BE2C (cell line): ENCODE data around the gene FIBCD1.

Experiments used
- DNase-seq: peaks from one replicate; pipeline ENCODE4 v3.0.0-alpha.2; 2020
- H3K27me3 ChIP-seq: fragments of 250-450 bp; sonication (Bioruptor Pico); 2 replicates; pipeline ENCODE4 v1.5.1; 2020; ENCODE audit warnings: mild to moderate bottlenecking
- H3K36me3 ChIP-seq: fragments of 250-450 bp; sonication (Bioruptor Pico); 2 replicates; pipeline ENCODE4 v1.5.1; 2020; ENCODE audit warnings: mild to moderate bottlenecking
- H3K4me1 ChIP-seq: fragments of 250-450 bp; sonication (Bioruptor Pico); 2 replicates; pipeline ENCODE4 v1.5.1; 2020
- H3K4me3 ChIP-seq: 2 replicates; pipeline ENCODE4 v1.5.1; 2011; ENCODE audit warnings: low read depth, low read length
- H3K9me3 ChIP-seq: fragments of 250-450 bp; sonication (Bioruptor Pico); 2 replicates; pipeline ENCODE4 v1.5.1; 2020
- CTCF ChIP-seq: IDR thresholded peaks from 2 replicates; pipeline ENCODE4 v1.5.1; 2012; ENCODE audit warnings: mild to moderate bottlenecking, low read depth, low read length

The FIBCD1 gene

GRCh38 chr9:130944510-130945058 is 5.5 kb upstream of the FIBCD1 start:
- Histone ChIP-seq H3K9me3 (no peaks in the 10 kb centered on the region), H3K4me3 (no peak overlapping the region), H3K36me3 (no peaks in the 10 kb centered on the region), H3K4me1 (no peaks in the 10 kb centered on the region), H3K27me3 (peaks cover 34% of the 10 kb centered on the region)
- DNase-seq = no peak
- TF ChIP-seq CTCF = no peak

- H3K4me1 ChIP-seq = no peaks in the 10 kb centered on the region
- no peaks in the 10 kb centered on the region for H3K36me3 ChIP-seq
- no peak overlapping the region for H3K4me3 ChIP-seq
- peaks cover 42% of the 10 kb centered on the region for H3K27me3 ChIP-seq
- DNase-seq = no peak
- no peak for TF ChIP-seq CTCF
- no peaks in the 10 kb centered on the region for H3K9me3 ChIP-seq
Observed at GRCh38 chr9:130943777-130944176, 4.7 kb upstream of the FIBCD1 start.

GRCh38 chr9:130943221-130943620 is 4.2 kb upstream of the FIBCD1 start:
- H3K27me3 ChIP-seq = peaks cover 48% of the 10 kb centered on the region
- DNase-seq = no peak
- no peaks in the 10 kb centered on the region for H3K4me1 ChIP-seq
- no peaks in the 10 kb centered on the region for H3K36me3 ChIP-seq
- no peak for TF ChIP-seq CTCF
- H3K4me3 ChIP-seq = no peak overlapping the region
- no peaks in the 10 kb centered on the region for H3K9me3 ChIP-seq

GRCh38 chr9:130942679-130943078 is 3.6 kb upstream of the FIBCD1 start:
- peaks cover 53% of the 10 kb centered on the region for H3K27me3 ChIP-seq
- no peaks in the 10 kb centered on the region for H3K9me3 ChIP-seq
- TF ChIP-seq CTCF = no peak
- no peaks in the 10 kb centered on the region for H3K36me3 ChIP-seq
- DNase-seq = no peak
- H3K4me3 ChIP-seq = no peak overlapping the region
- H3K4me1 ChIP-seq = no peaks in the 10 kb centered on the region

GRCh38 chr9:130942084-130942483 is 3.0 kb upstream of the FIBCD1 start:
- Histone ChIP-seq H3K36me3 (no peaks in the 10 kb centered on the region), H3K9me3 (no peaks in the 10 kb centered on the region), H3K4me3 (no peak overlapping the region), H3K4me1 (no peaks in the 10 kb centered on the region), H3K27me3 (peaks cover 59% of the 10 kb centered on the region)
- no peak for DNase-seq
- TF ChIP-seq CTCF = no peak

GRCh38 chr9:130940693-130941576 is 1.9 kb upstream of the FIBCD1 start:
- Histone ChIP-seq H3K36me3 (no peaks in the 10 kb centered on the region), H3K4me1 (no peaks in the 10 kb centered on the region), H3K9me3 (no peaks in the 10 kb centered on the region), H3K4me3 (no peak overlapping the region), H3K27me3 (peaks cover 64% of the 10 kb centered on the region)
- DNase-seq = peak; percentile 74
- TF ChIP-seq CTCF = peak; percentile 89
